DMS 273 treated with DMSO at 0.1 percent for 48 hours (cell line): ENCODE data around the gene PCYT1B.
"Not testable (repeated sequence)": the region's sequence is repeated elsewhere in the genome, so short reads cannot be mapped to it uniquely, and the experiment has no call there.

Experiments
- DNase-seq: peaks from one replicate; lab custom pipeline; 2025; lab: John Stamatoyannopoulos, UW

PCYT1B gene

GRCh38 chrX:24646006-24646405, 1.1 kb downstream of the PCYT1B start:
- no peak for DNase-seq

GRCh38 chrX:24643116-24643515, 4.0 kb downstream of the PCYT1B start:
- no peak for DNase-seq

GRCh38 chrX:24629701-24630100, 17.4 kb downstream of the PCYT1B start:
- DNase-seq = no peak

GRCh38 chrX:24619647-24620046, 27.5 kb downstream of the PCYT1B start:
- DNase-seq = no peak

GRCh38 chrX:24610516-24610915, 36.6 kb downstream of the PCYT1B start:
- no peak for DNase-seq

GRCh38 chrX:24607616-24608015, 39.5 kb downstream of the PCYT1B start:
- DNase-seq = no peak

GRCh38 chrX:24605941-24606340, 41.2 kb downstream of the PCYT1B start:
- DNase-seq = not testable (repeated sequence)

GRCh38 chrX:24603191-24603590, 44.0 kb downstream of the PCYT1B start:
- no peak for DNase-seq

GRCh38 chrX:24601858-24602257, 45.3 kb downstream of the PCYT1B start:
- DNase-seq = no peak

GRCh38 chrX:24594501-24594900, 52.6 kb downstream of the PCYT1B start:
- no peak for DNase-seq

GRCh38 chrX:24590111-24590510, 57.0 kb downstream of the PCYT1B start:
- no peak for DNase-seq

GRCh38 chrX:24577091-24577490, 70.1 kb downstream of the PCYT1B start:
- no peak for DNase-seq

- no peak for DNase-seq
Measured at GRCh38 chrX:24575496-24575895, 71.7 kb downstream of the PCYT1B start.

GRCh38 chrX:24574743-24575142, 72.4 kb downstream of the PCYT1B start:
- DNase-seq = no peak

- DNase-seq = no peak
Measured at GRCh38 chrX:24567169-24567568, 80.0 kb downstream of the PCYT1B start.

- no peak for DNase-seq
Measured at GRCh38 chrX:24566240-24566639, 80.9 kb downstream of the PCYT1B start.

GRCh38 chrX:24563291-24564010, 83.7 kb downstream of the PCYT1B start:
- peak; percentile 93 for DNase-seq

GRCh38 chrX:24561121-24561520, 86.0 kb downstream of the PCYT1B start:
- DNase-seq = no peak

GRCh38 chrX:24553011-24553410, 94.1 kb downstream of the PCYT1B start:
- DNase-seq = no peak

GRCh38 chrX:24550166-24550565, 97.0 kb downstream of the PCYT1B start:
- DNase-seq = no peak

GRCh38 chrX:24547961-24548360, 99.2 kb downstream of the PCYT1B start:
- DNase-seq = no peak

GRCh38 chrX:24542756-24543155, 104.4 kb downstream of the PCYT1B start:
- no peak for DNase-seq

- DNase-seq = no peak
Measured at GRCh38 chrX:24536551-24536950, 110.6 kb downstream of the PCYT1B start.

GRCh38 chrX:24528605-24529004, 118.5 kb downstream of the PCYT1B start:
- DNase-seq = no peak
